ENCODE results near the gene TK1.

The TK1 gene

GRCh38 chr17:78211032-78211431 is 24.2 kb upstream of the TK1 start:
- DNase-seq (ENCODE audit: low read depth in 1 of 2, low spot score in 1 of 2): no peak
- no peaks in the 10 kb centered on the region for H3K27me3 ChIP-seq (ENCODE audit: insufficient read depth, poor library complexity, severe bottlenecking)
- TF ChIP-seq CTCF (IDR thresholded peaks at IDR 0.05; ENCODE audit: insufficient read depth, low read length) (no peak), POLR2AphosphoS5 (IDR thresholded peaks at IDR 0.05; ENCODE audit: low read depth) (no peak), SPI1 (IDR thresholded peaks at IDR 0.05; ENCODE audit: borderline replicate concordance, low read depth) (no peak), REST (IDR thresholded peaks at IDR 0.05; ENCODE audit: insufficient replicate concordance, low read depth) (no peak), GABPA (IDR thresholded peaks at IDR 0.05; ENCODE audit: low read depth) (no peak)
- no peak overlapping the region for H3K4me3 ChIP-seq (replicated peaks; ENCODE audit: insufficient read depth, low read length)
- no peak overlapping the region for H3K27ac ChIP-seq (replicated peaks)

GRCh38 chr17:78210111-78210510 is 23.3 kb upstream of the TK1 start:
- no peak for TF ChIP-seq CTCF (IDR thresholded peaks at IDR 0.05; ENCODE audit: insufficient read depth, low read length)
- TF ChIP-seq REST (IDR thresholded peaks at IDR 0.05; ENCODE audit: insufficient replicate concordance, low read depth): no peak
- no peak for TF ChIP-seq POLR2AphosphoS5 (IDR thresholded peaks at IDR 0.05; ENCODE audit: low read depth)
- no peak for TF ChIP-seq GABPA (IDR thresholded peaks at IDR 0.05; ENCODE audit: low read depth)
- no peak for TF ChIP-seq SPI1 (IDR thresholded peaks at IDR 0.05; ENCODE audit: borderline replicate concordance, low read depth)
- H3K27ac ChIP-seq (replicated peaks): no peak overlapping the region
- H3K4me3 ChIP-seq (replicated peaks; ENCODE audit: insufficient read depth, low read length): no peak overlapping the region
- no peaks in the 10 kb centered on the region for H3K27me3 ChIP-seq (ENCODE audit: insufficient read depth, poor library complexity, severe bottlenecking)
- DNase-seq (ENCODE audit: low read depth in 1 of 2, low spot score in 1 of 2): no peak

- no peak overlapping the region for H3K27ac ChIP-seq (replicated peaks)
- no peak for DNase-seq (ENCODE audit: low read depth in 1 of 2, low spot score in 1 of 2)
- H3K4me3 ChIP-seq (replicated peaks; ENCODE audit: insufficient read depth, low read length): no peak overlapping the region
- TF ChIP-seq POLR2AphosphoS5 (IDR thresholded peaks at IDR 0.05; ENCODE audit: low read depth): no peak
- no peak for TF ChIP-seq GABPA (IDR thresholded peaks at IDR 0.05; ENCODE audit: low read depth)
- TF ChIP-seq CTCF (IDR thresholded peaks at IDR 0.05; ENCODE audit: insufficient read depth, low read length): no peak
- TF ChIP-seq REST (IDR thresholded peaks at IDR 0.05; ENCODE audit: insufficient replicate concordance, low read depth): no peak
- TF ChIP-seq SPI1 (IDR thresholded peaks at IDR 0.05; ENCODE audit: borderline replicate concordance, low read depth): no peak
- H3K27me3 ChIP-seq (ENCODE audit: insufficient read depth, poor library complexity, severe bottlenecking): no peaks in the 10 kb centered on the region
These were observed 21.6 kb upstream of the TK1 start for GRCh38 chr17:78208486-78208885.
